ENCODE measurements around the gene ERG.

Gene ERG

DNA sequence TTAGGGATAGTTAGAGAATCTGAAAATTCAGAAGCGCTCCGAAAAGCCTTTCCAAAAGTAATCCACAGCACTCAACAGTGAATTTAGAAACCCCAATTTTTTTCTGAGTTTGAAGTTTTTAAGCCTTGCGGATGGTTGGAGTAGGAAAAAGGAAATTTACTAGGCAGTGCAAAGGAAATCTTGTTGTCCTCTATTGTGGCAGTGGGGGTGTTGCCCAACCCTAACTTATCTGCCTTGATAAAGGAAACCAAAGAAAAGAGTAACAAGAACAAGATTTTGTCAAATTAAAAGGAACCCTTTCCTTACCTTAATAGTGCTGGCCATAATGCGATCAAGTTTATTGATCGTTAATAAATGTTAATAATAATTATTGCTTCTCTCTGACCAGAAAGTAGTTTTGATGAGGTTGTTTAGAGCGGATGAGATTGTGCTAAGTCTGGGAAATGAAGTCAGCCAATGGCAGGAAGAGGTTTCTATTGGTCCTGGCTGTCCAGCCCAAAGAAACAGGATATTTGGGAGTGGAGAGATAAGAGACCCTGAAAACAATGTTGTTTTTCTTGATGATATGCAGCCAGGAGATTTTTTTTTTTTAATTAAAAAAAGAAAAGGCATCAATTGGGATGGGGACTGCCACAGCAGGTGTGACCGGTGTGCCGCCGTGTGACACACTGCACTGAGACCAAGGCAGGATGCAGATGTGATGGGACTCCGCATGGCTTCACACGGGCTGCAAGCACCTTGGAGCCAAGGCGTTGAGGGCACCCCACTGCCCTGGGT is at the start of gene ERG:
TSS of gene ERG (minus strand) at position 421 of the 777 bp plus-strand sequence. CDS start at position 324, 97 bp downstream.
- no peak for DNase-seq (ENCODE audit: low read depth)

- no peak for DNase-seq (ENCODE audit: low read depth)
Observed at GRCh38 chr21:38544661-38545060, 46.4 kb upstream of the ERG start.

DNA sequence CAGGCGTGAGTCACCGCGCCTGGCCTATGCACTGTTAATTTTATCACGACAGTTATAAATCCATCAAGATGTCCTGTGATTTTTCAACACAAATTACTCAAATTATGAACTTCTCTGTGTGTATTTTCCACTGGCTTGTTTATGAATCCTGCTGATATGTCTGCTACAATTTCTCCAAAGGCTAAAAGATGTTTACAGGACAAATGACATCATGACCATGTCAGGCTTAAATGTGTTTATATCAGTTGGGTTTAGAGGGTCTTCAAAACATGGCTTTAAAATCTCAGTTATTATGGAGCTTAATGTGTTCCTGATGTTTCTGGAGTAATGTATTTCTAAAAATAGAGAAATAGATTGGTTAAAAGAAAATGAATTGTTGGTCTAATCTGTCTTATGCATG is 44.0 kb upstream of the ERG start:
- no peak for DNase-seq (ENCODE audit: low read depth)

GRCh38 chr21:38538353-38538752 is 40.1 kb upstream of the ERG start:
- no peak for DNase-seq (ENCODE audit: low read depth)

DNA sequence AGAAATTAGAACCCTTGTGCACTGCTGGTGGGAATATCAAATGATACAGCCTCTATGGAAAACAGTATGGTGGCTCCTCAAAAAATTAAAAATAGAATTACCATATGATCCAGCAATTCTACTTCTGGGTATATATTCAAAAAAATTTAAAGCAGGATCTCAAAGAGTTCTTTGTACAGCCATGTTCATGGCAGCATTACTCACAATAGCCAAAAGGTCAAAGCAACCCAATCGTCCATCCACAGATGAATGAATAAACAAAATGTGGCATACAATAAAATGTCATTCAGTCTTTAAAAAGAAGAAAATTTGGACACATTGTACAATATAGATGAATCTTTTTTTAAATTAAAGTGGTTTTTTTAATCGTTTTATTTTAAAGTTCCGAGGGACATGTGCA is 36.3 kb upstream of the ERG start:
- DNase-seq (ENCODE audit: low read depth), result no peak

- DNase-seq (ENCODE audit: low read depth), result no peak
Observed at GRCh38 chr21:38533887-38534286, 35.6 kb upstream of the ERG start.

DNA sequence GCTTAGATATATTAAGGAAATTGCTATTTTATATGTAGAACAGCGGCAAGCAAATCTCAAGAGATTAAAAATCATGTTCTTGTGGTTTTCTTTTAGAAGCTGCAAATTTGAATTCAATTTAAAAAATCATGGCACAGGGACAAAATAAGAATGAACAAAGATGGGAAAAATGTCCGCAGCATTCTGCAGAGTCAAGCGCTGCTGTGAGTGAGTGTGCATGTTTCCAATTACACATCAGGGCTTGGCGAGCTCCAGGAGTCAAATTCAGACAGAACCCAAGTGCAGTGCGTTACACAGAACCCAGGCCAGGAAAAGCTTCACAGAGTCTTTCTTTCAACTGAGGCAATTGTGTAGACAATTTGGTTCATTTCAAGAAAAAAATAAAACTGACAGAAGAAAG is 33.3 kb upstream of the ERG start:
- DNase-seq (ENCODE audit: low read depth), result no peak

DNA sequence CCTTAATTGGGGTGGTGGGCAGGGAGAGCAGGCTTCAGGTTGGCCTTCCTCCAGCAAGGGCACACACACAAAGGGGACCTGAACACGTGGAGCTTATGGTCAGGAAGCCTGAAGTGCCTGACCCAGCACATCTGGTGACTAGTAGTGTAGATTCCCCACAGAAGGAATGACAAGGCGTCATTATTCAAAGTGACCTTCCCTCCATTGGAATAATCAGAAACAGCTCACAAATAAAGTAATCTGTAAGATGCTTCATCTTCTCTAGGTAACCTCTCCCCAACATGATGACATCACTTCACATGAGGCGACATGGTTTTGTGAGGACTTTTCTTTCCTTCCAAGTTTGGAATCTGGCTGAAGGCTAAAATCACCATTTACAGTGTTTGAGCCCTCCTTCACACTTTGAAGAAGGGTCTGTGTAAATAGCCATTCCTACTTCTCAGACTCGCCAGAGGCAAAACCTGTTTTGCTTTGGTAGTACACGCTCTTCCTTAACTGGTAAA is 32.8 kb upstream of the ERG start:
- no peak for DNase-seq (ENCODE audit: low read depth)

GRCh38 chr21:38527737-38528136 is 29.5 kb upstream of the ERG start:
- DNase-seq (ENCODE audit: low read depth), result no peak

GRCh38 chr21:38525454-38525853 is 27.2 kb upstream of the ERG start:
- DNase-seq (ENCODE audit: low read depth), result no peak

- DNase-seq (ENCODE audit: low read depth), result no peak
Observed at GRCh38 chr21:38524168-38525153, 26.2 kb upstream of the ERG start.

GRCh38 chr21:38520511-38520910 is 22.2 kb upstream of the ERG start:
- no peak for DNase-seq (ENCODE audit: low read depth)

GRCh38 chr21:38511662-38512243 is 13.5 kb upstream of the ERG start:
- DNase-seq (ENCODE audit: low read depth), result no peak

DNA sequence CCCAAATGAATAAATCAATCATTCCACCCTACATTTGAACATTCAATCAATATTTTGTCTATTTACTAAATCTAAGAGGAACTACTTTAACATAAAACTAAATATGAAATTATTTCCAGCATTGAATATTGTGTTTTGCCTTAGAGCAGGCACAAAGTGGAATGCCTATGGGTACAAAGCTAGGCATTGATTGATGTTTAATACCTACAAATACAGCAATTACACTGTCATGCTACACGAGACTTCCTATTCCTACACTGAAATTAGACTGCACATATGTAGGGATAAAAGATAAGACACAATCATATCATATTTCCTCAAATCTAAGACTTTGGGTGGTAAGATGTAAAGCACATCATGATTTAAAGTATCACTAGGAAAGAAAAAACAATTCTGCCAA is 12.9 kb upstream of the ERG start:
- DNase-seq (ENCODE audit: low read depth), result no peak

DNA sequence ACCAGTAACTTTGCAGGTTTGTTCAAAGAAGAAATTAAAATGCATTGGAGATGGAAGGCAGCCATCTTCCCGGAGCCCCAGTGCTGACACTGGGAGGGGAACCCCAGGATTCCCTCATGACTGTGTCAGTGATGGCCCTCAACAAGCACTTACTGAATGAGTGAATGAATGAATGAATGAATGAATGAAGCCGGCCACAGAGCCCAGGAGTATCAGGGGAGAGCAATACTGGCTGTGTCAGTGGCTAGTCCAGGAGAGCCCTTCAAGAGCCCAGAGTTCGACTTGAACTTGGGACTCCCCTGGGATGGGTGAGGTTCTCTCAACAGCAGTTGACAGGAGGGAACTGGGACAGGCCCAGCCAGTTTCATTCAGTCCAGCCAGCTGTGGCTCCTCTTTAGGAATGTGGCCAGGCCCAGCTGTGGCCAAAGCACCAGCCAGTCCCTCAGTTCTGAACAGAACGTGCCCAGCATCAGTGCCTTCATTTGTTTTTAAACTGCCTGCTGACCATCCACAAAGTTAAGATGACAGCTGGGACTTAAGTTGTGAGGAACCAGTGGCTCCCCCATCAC is 9.2 kb upstream of the ERG start:
- DNase-seq (ENCODE audit: low read depth), result no peak

DNA sequence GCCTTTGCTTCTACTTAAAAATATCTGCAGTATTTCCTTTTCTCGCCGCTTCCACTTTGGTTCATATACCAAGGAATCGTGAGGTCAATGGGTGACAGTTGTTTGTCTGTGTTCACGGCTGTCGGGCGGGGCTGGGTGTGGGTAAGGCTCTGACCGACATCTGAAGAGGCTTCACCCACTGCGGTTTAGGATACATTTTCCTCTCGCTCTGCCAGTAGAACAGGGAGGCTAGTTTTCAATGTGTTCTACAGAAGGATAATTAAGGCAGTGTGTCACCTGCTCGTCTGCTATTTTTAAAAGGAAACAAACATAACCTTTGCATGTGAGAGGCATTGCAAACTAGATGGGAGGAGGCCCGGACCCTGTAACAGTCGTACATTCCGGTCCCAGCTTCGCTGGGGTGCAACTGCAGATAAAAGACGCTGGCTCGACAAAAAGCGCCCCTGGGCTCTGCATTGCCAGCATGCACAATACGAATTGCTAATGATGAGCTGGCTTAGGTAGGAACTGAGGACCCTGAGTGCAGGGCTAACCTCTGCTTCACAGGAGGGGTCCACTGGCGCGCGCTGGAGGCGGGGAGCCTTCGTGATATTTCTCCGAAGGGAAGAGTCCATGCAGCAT is 8.5 kb upstream of the ERG start:
- no peak for DNase-seq (ENCODE audit: low read depth)

GRCh38 chr21:38505654-38506523 is 7.6 kb upstream of the ERG start:
- no peak for DNase-seq (ENCODE audit: low read depth)

GRCh38 chr21:38504066-38504465 is 5.8 kb upstream of the ERG start:
- no peak for DNase-seq (ENCODE audit: low read depth)

DNA sequence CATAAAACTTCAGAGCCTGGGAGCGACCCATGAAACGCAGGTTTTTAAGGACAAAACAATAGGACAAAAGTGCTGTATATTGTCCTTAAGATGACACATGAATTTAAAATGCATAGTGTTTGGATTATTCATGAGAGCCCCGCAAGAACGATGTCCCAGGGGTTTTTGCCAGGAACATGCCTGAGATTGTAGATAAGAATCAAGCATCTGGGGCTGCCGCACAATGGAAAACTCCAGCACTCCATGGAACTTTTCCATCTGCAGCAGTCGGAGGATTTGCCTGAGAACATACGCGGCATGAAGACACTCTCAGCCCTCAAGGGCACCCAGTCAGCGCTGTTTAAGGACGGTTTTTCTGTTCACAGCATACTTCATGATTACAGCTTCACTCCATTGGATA is 5.3 kb upstream of the ERG start:
- DNase-seq (ENCODE audit: low read depth), result no peak

DNA sequence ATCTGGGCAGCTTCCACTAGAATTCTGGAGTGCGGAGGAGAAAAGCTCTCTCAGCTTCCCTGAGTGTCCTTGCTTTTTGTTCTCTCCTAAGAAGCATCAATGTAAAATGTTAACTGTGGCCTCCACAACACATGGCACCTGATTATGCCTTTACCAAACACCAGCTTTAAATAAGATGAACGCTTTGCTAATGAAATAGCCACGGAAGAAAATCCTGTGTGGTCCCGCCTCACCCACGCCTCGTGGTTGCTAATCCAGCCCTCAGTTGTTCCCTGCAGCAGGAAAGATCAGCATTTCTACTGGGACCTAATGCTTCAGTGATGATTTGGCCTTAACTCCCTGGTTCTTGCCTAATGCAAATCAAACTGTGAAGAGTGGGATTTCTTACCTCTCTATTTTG is 1.8 kb upstream of the ERG start:
- DNase-seq (ENCODE audit: low read depth), result no peak

GRCh38 chr21:38499296-38499695 is 1.0 kb upstream of the ERG start:
- no peak for DNase-seq (ENCODE audit: low read depth)
